DOHH2 (cell line): Measurements from ENCODE around the gene EMID1.

ENCODE experiments used
- EZH2phosphoT487 ChIP-seq: fragments of 200-600 bp; sonication (generic); IDR thresholded peaks from 2 replicates; pipeline ENCODE4 v1.6.1; 2017; ENCODE audit warnings: borderline replicate concordance, mild to moderate bottlenecking, antibody characterized with exemption, low read length, moderate library complexity, mixed read lengths
- TF ChIP-seq, protein P1 (sequence below): fragments of 200-600 bp; sonication (generic); IDR thresholded peaks from one replicate; pipeline ENCODE4 v1.5.1; 2014; ENCODE audit warnings: antibody characterized with exemption, mild to moderate bottlenecking, low read depth, low read length; ENCODE audit not compliant: poor library complexity, severe bottlenecking

DNA sequence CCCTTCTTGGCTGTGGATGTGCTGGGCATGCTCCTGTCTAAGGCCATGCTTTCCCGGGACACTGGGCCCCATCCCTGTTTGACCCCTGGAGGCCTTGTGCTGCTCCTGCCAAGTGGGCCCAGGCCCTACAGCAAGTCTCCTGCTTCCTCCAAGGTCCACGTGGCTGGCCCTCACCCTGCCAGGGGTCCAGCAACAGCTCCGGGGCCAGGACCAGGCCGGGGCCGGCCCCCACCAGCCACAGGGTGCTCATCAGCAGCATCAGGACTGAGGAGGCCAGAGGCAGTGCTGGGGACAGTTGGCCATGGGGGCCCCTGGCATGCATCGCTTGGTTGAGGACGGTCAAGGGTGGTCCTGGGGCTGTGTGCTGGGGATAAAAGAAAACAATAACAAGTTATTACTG lies 59.6 kb downstream of the EMID1 start:
- no peak for TF ChIP-seq EZH2phosphoT487
- TF ChIP-seq, protein P1, sequence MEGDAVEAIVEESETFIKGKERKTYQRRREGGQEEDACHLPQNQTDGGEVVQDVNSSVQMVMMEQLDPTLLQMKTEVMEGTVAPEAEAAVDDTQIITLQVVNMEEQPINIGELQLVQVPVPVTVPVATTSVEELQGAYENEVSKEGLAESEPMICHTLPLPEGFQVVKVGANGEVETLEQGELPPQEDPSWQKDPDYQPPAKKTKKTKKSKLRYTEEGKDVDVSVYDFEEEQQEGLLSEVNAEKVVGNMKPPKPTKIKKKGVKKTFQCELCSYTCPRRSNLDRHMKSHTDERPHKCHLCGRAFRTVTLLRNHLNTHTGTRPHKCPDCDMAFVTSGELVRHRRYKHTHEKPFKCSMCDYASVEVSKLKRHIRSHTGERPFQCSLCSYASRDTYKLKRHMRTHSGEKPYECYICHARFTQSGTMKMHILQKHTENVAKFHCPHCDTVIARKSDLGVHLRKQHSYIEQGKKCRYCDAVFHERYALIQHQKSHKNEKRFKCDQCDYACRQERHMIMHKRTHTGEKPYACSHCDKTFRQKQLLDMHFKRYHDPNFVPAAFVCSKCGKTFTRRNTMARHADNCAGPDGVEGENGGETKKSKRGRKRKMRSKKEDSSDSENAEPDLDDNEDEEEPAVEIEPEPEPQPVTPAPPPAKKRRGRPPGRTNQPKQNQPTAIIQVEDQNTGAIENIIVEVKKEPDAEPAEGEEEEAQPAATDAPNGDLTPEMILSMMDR: no peak
